ENCODE results near the gene MITF.

MITF gene

DNA sequence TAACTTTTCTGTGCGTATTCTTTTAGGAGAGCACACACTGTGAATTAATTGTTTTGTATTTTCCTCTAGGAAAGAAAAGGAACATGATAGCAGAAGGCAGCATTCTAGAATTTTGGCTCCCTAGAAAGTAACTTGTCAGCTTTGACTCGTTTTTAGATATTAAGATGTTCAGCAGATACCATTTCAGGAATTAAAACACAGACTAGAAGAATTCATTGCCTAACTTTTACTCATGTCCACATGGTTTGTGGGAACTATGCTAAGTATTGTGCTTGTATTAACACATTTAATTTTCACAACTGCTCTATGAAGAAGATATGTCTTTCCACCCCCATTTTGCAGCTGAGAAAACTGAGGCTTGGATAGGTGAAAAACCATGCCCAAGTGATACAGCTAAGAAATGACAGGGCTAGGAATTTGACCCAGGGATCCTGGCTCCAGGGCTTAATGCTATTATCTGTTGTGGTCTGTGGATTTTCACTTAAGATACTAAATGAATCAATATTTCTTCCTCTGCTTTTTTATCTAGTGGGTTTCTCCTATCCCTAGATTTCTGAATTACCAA, 128.8 kb downstream of the MITF start:
- no peak overlapping the region for H3K4me3 ChIP-seq (ENCODE audit: low read depth, low read length, poor library complexity, severe bottlenecking)
- H3K27ac ChIP-seq (ENCODE audit: low read depth, low read length, poor library complexity, severe bottlenecking): no peak overlapping the region
- no peak overlapping the region for H3K4me2 ChIP-seq (ENCODE audit: low read length)
- H4K20me1 ChIP-seq (ENCODE audit: insufficient read depth, low read length): no peaks in the 10 kb centered on the region
- H3K27me3 ChIP-seq (ENCODE audit: insufficient read depth, low read length): no peaks in the 10 kb centered on the region
- H3K9ac ChIP-seq (ENCODE audit: low read length): no peak overlapping the region
- no peaks in the 10 kb centered on the region for H3K36me3 ChIP-seq (ENCODE audit: insufficient read depth, low read length)
- H2AFZ ChIP-seq (ENCODE audit: low read length): no peak overlapping the region
- no peak for TF ChIP-seq EZH2 (IDR thresholded peaks at IDR 0.05; ENCODE audit: borderline replicate concordance, low read length)
- TF ChIP-seq, protein P1, sequence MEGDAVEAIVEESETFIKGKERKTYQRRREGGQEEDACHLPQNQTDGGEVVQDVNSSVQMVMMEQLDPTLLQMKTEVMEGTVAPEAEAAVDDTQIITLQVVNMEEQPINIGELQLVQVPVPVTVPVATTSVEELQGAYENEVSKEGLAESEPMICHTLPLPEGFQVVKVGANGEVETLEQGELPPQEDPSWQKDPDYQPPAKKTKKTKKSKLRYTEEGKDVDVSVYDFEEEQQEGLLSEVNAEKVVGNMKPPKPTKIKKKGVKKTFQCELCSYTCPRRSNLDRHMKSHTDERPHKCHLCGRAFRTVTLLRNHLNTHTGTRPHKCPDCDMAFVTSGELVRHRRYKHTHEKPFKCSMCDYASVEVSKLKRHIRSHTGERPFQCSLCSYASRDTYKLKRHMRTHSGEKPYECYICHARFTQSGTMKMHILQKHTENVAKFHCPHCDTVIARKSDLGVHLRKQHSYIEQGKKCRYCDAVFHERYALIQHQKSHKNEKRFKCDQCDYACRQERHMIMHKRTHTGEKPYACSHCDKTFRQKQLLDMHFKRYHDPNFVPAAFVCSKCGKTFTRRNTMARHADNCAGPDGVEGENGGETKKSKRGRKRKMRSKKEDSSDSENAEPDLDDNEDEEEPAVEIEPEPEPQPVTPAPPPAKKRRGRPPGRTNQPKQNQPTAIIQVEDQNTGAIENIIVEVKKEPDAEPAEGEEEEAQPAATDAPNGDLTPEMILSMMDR (IDR thresholded peaks at IDR 0.05; ENCODE audit: low read length): no peak
- no peaks in the 10 kb centered on the region for H3K9me3 ChIP-seq (ENCODE audit: low read length)
- no peaks in the 10 kb centered on the region for H3K4me1 ChIP-seq (ENCODE audit: insufficient read depth, low read length, severe bottlenecking)
- no peaks in the 10 kb centered on the region for H3K9me2 ChIP-seq (ENCODE audit: low read depth, low read length)
- no peaks in the 10 kb centered on the region for H3F3A ChIP-seq (ENCODE audit: insufficient read depth, low read length)
- no peaks in the 10 kb centered on the region for H3K79me2 ChIP-seq (ENCODE audit: insufficient read depth, low read length)

DNA sequence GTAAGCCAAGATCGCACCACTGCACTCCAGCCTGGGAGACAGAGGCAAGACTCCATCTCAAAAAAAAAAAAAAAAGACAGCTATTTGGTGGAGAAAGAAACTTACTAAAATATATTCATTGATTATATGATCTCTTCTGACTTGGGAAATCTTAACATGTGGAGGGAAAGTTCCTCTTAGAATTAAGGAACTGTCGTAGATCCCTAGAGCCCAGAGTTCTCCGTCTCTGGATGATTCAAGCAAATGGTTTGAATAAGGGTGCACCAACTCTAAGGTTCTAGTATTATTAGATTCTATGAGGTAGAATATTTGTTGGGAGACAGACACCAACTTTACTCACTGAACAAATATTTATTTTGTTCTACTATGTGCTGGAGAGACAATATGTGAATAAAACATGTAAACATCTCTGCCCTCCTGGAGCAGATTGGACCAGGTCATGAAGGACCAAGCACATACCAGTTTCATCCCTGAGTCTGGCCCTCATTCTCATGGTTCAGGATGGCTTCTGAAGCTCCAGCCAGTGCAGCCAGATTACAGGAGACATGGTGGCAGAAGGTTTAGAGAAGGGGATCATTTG, 129.7 kb downstream of the MITF start:
- no peaks in the 10 kb centered on the region for H4K20me1 ChIP-seq (ENCODE audit: insufficient read depth, low read length)
- H3F3A ChIP-seq (ENCODE audit: insufficient read depth, low read length): no peaks in the 10 kb centered on the region
- no peaks in the 10 kb centered on the region for H3K27me3 ChIP-seq (ENCODE audit: insufficient read depth, low read length)
- no peaks in the 10 kb centered on the region for H3K9me3 ChIP-seq (ENCODE audit: low read length)
- H3K9me2 ChIP-seq (ENCODE audit: low read depth, low read length): no peaks in the 10 kb centered on the region
- H3K79me2 ChIP-seq (ENCODE audit: insufficient read depth, low read length): no peaks in the 10 kb centered on the region
- TF ChIP-seq, protein P1 (IDR thresholded peaks at IDR 0.05; ENCODE audit: low read length): no peak
- no peak for TF ChIP-seq EZH2 (IDR thresholded peaks at IDR 0.05; ENCODE audit: borderline replicate concordance, low read length)
- H3K27ac ChIP-seq (ENCODE audit: low read depth, low read length, poor library complexity, severe bottlenecking): no peak overlapping the region
- H3K9ac ChIP-seq (ENCODE audit: low read length): no peak overlapping the region
- no peak overlapping the region for H3K4me3 ChIP-seq (ENCODE audit: low read depth, low read length, poor library complexity, severe bottlenecking)
- H3K4me1 ChIP-seq (ENCODE audit: insufficient read depth, low read length, severe bottlenecking): no peaks in the 10 kb centered on the region
- H3K36me3 ChIP-seq (ENCODE audit: insufficient read depth, low read length): no peaks in the 10 kb centered on the region
- no peak overlapping the region for H3K4me2 ChIP-seq (ENCODE audit: low read length)
- no peak overlapping the region for H2AFZ ChIP-seq (ENCODE audit: low read length)

DNA sequence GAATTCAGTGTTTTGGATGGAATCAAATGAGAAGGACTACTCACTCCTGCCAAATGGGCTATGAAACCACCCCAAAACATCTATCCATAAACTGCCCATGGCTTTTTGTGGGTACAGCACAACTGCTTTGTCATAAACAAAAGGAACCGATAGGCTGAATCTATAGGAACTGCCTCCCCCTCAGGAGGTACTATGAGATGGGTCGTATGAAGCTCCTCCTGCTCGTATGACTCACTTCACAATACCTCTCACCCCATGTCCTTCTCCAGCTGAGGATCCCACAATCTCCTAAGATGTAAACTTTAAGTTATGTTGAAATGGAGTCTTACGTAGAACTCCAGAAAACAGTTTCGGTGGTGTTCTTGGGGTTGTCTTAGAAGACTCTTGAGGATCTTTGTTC, 130.4 kb downstream of the MITF start:
- Histone ChIP-seq H3F3A (ENCODE audit: insufficient read depth, low read length) (no peaks in the 10 kb centered on the region), H3K4me3 (ENCODE audit: low read depth, low read length, poor library complexity, severe bottlenecking) (no peak overlapping the region), H3K9me3 (ENCODE audit: low read length) (no peaks in the 10 kb centered on the region), H4K20me1 (ENCODE audit: insufficient read depth, low read length) (no peaks in the 10 kb centered on the region), H3K4me2 (ENCODE audit: low read length) (no peak overlapping the region), H3K4me1 (ENCODE audit: insufficient read depth, low read length, severe bottlenecking) (no peaks in the 10 kb centered on the region), H3K9me2 (ENCODE audit: low read depth, low read length) (no peaks in the 10 kb centered on the region), H3K79me2 (ENCODE audit: insufficient read depth, low read length) (no peaks in the 10 kb centered on the region), H3K27ac (ENCODE audit: low read depth, low read length, poor library complexity, severe bottlenecking) (no peak overlapping the region), H3K27me3 (ENCODE audit: insufficient read depth, low read length) (no peaks in the 10 kb centered on the region), H2AFZ (ENCODE audit: low read length) (no peak overlapping the region), H3K9ac (ENCODE audit: low read length) (no peak overlapping the region), H3K36me3 (ENCODE audit: insufficient read depth, low read length) (no peaks in the 10 kb centered on the region)
- TF ChIP-seq EZH2 (IDR thresholded peaks at IDR 0.05; ENCODE audit: borderline replicate concordance, low read length): no peak
- TF ChIP-seq, protein P1 (IDR thresholded peaks at IDR 0.05; ENCODE audit: low read length): no peak

Data from OCI-LY1 (cell line).